SK-N-SH treated with all-trans-retinoic acid at 6 μM for 48 hours (cell line): Measurements from ENCODE around the gene CCDC54.

Experiments used
- ATAC-seq: fragments of 200-7000 bp; cut with Tn5 transposase; 3 replicates; pipeline ENCODE4 v1.9.1; 2020; ENCODE audit warnings: mild to moderate bottlenecking, moderate library complexity
- ARNTL ChIP-seq: fragments of 450-650 bp; formaldehyde crosslinking; IDR thresholded peaks from 2 replicates; pipeline ENCODE4 v1.5.0; 2020; ENCODE audit warnings: low read depth, mild to moderate bottlenecking, moderate library complexity, borderline replicate concordance
- BACH2 ChIP-seq: fragments of 250-450 bp; sonication (Bioruptor Pico); IDR thresholded peaks from 2 replicates; pipeline ENCODE4 v1.9.0; 2021; ENCODE audit warnings: mild to moderate bottlenecking, borderline replicate concordance
- CSDC2 ChIP-seq: fragments of 250-450 bp; sonication (Bioruptor Pico); IDR thresholded peaks from 2 replicates; pipeline ENCODE4 v1.5.0; 2020; ENCODE audit warnings: mild to moderate bottlenecking, moderate library complexity
- ESRRG ChIP-seq: fragments of 250-450 bp; sonication (Bioruptor Pico); IDR thresholded peaks from 2 replicates; pipeline ENCODE4 v1.6.1; 2021; ENCODE audit warnings: mild to moderate bottlenecking
- GLIS3 ChIP-seq: fragments of 250-450 bp; sonication (Bioruptor Pico); IDR thresholded peaks from 2 replicates; pipeline ENCODE4 v1.5.0; 2020; ENCODE audit warnings: mild to moderate bottlenecking, moderate library complexity
- ISL1 ChIP-seq: fragments of 250-450 bp; sonication (Bioruptor Pico); IDR thresholded peaks from 2 replicates; pipeline ENCODE4 v2.1.2; 2022; ENCODE audit warnings: mild to moderate bottlenecking, moderate library complexity
- OSR1 ChIP-seq: fragments of 250-450 bp; sonication (Bioruptor Pico); IDR thresholded peaks from 2 replicates; pipeline ENCODE4 v1.8.0; 2022; ENCODE audit warnings: moderate library complexity, mild to moderate bottlenecking, inconsistent platforms
- PPARA ChIP-seq: fragments of 250-450 bp; sonication (Bioruptor Pico); IDR thresholded peaks from 2 replicates; pipeline ENCODE4 v1.5.0; 2020; ENCODE audit warnings: mild to moderate bottlenecking, borderline replicate concordance
- RARB ChIP-seq: fragments of 250-450 bp; sonication (Bioruptor Pico); IDR thresholded peaks from 2 replicates; pipeline ENCODE4 v1.8.0; 2021; ENCODE audit warnings: mild to moderate bottlenecking, moderate library complexity
- SNAI2 ChIP-seq: fragments of 250-450 bp; sonication (Bioruptor Pico); IDR thresholded peaks from 2 replicates; pipeline ENCODE4 v1.5.0; 2020; ENCODE audit warnings: mild to moderate bottlenecking, moderate library complexity
- TCF4 ChIP-seq: fragments of 250-450 bp; sonication (Bioruptor Pico); IDR thresholded peaks from 2 replicates; pipeline ENCODE4 v1.8.0; 2021; ENCODE audit warnings: mild to moderate bottlenecking, moderate library complexity, borderline replicate concordance
- TOX ChIP-seq: fragments of 250-450 bp; sonication (Bioruptor Pico); IDR thresholded peaks from 2 replicates; pipeline ENCODE4 v1.8.0; 2021; ENCODE audit warnings: mild to moderate bottlenecking, moderate library complexity, borderline replicate concordance
- ZC3H10 ChIP-seq: fragments of 250-450 bp; sonication (Bioruptor Pico); IDR thresholded peaks from 2 replicates; pipeline ENCODE4 v1.5.1; 2021; ENCODE audit warnings: mild to moderate bottlenecking, moderate library complexity
- ZFP3 ChIP-seq: fragments of 250-450 bp; sonication (Bioruptor Pico); IDR thresholded peaks from 2 replicates; pipeline ENCODE4 v1.5.0; 2020; ENCODE audit warnings: mild to moderate bottlenecking, moderate library complexity
- ZFP30 ChIP-seq: fragments of 450-650 bp; formaldehyde crosslinking; IDR thresholded peaks from 2 replicates; pipeline ENCODE4 v1.5.0; 2022; ENCODE audit warnings: mild to moderate bottlenecking, moderate library complexity
- ZNF565 ChIP-seq: fragments of 450-650 bp; formaldehyde crosslinking; conservative IDR thresholded peaks from 2 replicates; pipeline ENCODE4 v1.5.0; 2020; ENCODE audit warnings: low read depth, mild to moderate bottlenecking, moderate library complexity
- ZNF70 ChIP-seq: fragments of 450-650 bp; formaldehyde crosslinking; IDR thresholded peaks from 2 replicates; pipeline ENCODE4 v1.5.0; 2020; ENCODE audit warnings: mild to moderate bottlenecking, moderate library complexity
- ZNF8 ChIP-seq: fragments of 450-650 bp; formaldehyde crosslinking; IDR thresholded peaks from 2 replicates; pipeline ENCODE4 v1.5.0; 2020; ENCODE audit warnings: mild to moderate bottlenecking, moderate library complexity
- TF ChIP-seq, protein P1 (sequence below): fragments of 250-450 bp; sonication (Bioruptor Pico); IDR thresholded peaks from 2 replicates; pipeline ENCODE4 v1.8.0; 2020; ENCODE audit warnings: mild to moderate bottlenecking, moderate library complexity, borderline replicate concordance
- TF ChIP-seq, protein P2 (sequence below): fragments of 250-450 bp; sonication (Bioruptor Pico); IDR thresholded peaks from 2 replicates; pipeline ENCODE4 v1.5.1; 2021; ENCODE audit warnings: mild to moderate bottlenecking, moderate library complexity
- TF ChIP-seq, protein P3 (sequence below): fragments of 250-450 bp; sonication (Bioruptor Pico); IDR thresholded peaks from 2 replicates; pipeline ENCODE4 v1.5.1; 2020; ENCODE audit warnings: low read depth, mild to moderate bottlenecking, moderate library complexity
- TF ChIP-seq, protein P4 (sequence below): fragments of 250-450 bp; sonication (Bioruptor Pico); IDR thresholded peaks from 2 replicates; pipeline ENCODE4 v1.8.0; 2021; ENCODE audit warnings: low read depth, mild to moderate bottlenecking, moderate library complexity, borderline replicate concordance

Gene CCDC54

DNA sequence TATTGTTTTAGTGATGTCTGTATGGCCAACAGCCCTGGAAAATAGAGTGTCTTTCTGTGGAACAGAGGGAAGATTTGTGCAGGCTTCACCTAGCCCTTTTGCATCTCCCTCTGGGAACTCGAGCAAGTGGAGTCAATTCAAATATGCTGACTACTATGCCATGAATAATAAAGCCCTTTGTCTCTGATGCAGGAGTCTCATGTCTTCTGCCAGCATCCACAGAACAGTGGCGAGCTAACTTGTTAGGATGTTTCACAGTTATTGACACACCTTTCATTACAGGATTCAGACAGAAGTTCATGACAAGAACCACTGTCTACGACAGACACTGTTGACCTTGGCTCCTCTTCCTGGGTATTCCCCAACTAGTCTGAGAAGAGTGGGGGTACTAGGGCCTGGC is 15.6 kb upstream of the CCDC54 start (continued):
- TF ChIP-seq ZFP30 (CRISPR knock-in tag) = no peak
- TF ChIP-seq, protein P1, sequence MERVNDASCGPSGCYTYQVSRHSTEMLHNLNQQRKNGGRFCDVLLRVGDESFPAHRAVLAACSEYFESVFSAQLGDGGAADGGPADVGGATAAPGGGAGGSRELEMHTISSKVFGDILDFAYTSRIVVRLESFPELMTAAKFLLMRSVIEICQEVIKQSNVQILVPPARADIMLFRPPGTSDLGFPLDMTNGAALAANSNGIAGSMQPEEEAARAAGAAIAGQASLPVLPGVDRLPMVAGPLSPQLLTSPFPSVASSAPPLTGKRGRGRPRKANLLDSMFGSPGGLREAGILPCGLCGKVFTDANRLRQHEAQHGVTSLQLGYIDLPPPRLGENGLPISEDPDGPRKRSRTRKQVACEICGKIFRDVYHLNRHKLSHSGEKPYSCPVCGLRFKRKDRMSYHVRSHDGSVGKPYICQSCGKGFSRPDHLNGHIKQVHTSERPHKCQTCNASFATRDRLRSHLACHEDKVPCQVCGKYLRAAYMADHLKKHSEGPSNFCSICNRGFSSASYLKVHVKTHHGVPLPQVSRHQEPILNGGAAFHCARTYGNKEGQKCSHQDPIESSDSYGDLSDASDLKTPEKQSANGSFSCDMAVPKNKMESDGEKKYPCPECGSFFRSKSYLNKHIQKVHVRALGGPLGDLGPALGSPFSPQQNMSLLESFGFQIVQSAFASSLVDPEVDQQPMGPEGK (CRISPR knock-in tag) = no peak

DNA sequence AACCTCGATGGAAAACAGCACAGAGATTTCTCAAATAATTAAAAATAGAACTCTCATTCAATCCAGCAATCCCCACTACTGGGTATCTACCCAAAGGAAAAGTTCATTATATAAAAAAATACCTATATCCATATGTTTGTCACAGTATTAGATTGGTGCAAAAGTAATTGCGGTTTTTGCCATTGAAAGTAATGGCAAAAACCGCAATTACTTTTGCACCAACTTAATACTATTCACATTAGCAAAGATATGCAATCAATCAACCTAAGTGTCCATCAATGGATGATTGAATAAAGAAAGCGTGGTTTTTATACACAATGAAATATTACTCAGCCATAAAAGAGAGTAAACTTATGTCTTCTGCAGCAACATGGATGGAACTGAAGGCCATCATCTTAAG is 12.2 kb upstream of the CCDC54 start:
- no peak for TF ChIP-seq ESRRG (CRISPR knock-in tag)
- TF ChIP-seq TOX (CRISPR knock-in tag) = no peak
- TF ChIP-seq, protein P2, sequence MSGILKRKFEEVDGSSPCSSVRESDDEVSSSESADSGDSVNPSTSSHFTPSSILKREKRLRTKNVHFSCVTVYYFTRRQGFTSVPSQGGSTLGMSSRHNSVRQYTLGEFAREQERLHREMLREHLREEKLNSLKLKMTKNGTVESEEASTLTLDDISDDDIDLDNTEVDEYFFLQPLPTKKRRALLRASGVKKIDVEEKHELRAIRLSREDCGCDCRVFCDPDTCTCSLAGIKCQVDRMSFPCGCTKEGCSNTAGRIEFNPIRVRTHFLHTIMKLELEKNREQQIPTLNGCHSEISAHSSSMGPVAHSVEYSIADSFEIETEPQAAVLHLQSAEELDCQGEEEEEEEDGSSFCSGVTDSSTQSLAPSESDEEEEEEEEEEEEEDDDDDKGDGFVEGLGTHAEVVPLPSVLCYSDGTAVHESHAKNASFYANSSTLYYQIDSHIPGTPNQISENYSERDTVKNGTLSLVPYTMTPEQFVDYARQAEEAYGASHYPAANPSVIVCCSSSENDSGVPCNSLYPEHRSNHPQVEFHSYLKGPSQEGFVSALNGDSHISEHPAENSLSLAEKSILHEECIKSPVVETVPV = no peak
- no peak for TF ChIP-seq ZC3H10
- ATAC-seq = no peak

DNA sequence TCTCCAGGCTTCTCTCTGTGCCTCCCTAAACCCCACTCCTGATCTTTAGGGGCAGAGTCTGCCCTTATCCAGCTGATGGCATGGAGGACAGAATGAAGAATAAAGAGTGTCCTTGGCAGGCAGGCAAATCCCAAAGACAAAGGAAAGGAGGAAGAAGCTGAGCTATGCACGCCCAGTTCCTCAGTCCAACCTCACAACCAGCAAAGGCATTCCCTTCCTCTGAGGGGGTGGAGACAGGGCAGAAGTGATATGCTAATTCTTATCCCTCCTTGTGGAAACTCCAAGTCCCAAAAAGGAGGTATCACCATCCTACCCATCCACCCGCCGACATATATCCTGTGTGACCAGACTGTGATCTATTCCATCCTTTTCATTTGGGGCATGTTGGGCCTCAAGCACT is 10.5 kb upstream of the CCDC54 start:
- no peak; the same call in 2 of the 3 replicates for ATAC-seq
- no peak for TF ChIP-seq GLIS3 (CRISPR knock-in tag)
- TF ChIP-seq ZFP30 (CRISPR knock-in tag) = no peak
- no peak for TF ChIP-seq ISL1 (CRISPR knock-in tag)
- TF ChIP-seq ARNTL = no peak
- TF ChIP-seq PPARA = no peak
- TF ChIP-seq ZNF8 (CRISPR knock-in tag) = no peak
- TF ChIP-seq TCF4 (CRISPR knock-in tag) = no peak
- TF ChIP-seq, protein P3, sequence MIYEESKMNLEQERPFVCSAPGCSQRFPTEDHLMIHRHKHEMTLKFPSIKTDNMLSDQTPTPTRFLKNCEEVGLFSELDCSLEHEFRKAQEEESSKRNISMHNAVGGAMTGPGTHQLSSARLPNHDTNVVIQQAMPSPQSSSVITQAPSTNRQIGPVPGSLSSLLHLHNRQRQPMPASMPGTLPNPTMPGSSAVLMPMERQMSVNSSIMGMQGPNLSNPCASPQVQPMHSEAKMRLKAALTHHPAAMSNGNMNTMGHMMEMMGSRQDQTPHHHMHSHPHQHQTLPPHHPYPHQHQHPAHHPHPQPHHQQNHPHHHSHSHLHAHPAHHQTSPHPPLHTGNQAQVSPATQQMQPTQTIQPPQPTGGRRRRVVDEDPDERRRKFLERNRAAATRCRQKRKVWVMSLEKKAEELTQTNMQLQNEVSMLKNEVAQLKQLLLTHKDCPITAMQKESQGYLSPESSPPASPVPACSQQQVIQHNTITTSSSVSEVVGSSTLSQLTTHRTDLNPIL (CRISPR knock-in tag) = no peak
- no peak for TF ChIP-seq OSR1 (CRISPR knock-in tag)
- no peak for TF ChIP-seq RARB (CRISPR knock-in tag)
- no peak for TF ChIP-seq ESRRG (CRISPR knock-in tag)
- TF ChIP-seq, protein P2 = no peak

DNA sequence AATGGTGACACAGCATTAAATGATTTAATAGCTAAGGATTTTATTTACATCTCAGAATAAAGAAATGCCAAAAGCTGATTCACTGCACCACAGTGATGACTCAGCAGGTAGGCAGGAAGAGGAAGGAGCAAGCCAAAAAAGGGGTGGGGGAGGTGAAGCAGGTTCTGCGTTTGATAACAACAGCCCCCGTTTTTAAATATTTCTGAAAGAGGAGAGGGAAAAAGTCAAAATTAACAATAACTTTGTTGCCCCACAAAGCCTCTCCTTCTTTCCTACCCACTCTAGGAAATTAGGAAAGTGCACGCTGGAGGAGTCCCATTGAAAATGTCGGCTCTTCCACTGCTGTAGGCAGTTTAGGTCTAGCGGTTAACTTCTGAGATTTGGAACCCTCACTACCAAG is 9.9 kb upstream of the CCDC54 start:
- TF ChIP-seq CSDC2 (CRISPR knock-in tag) (no peak), BACH2 (CRISPR knock-in tag) (no peak), ZNF8 (CRISPR knock-in tag) (no peak), ZFP30 (CRISPR knock-in tag) (no peak), ARNTL (no peak), PPARA (no peak), ISL1 (CRISPR knock-in tag) (no peak), ZC3H10 (no peak), ZNF565 (CRISPR knock-in tag) (no peak), ESRRG (CRISPR knock-in tag) (no peak), GLIS3 (CRISPR knock-in tag) (no peak), ZNF70 (CRISPR knock-in tag) (no peak), ZFP3 (CRISPR knock-in tag) (no peak), SNAI2 (no peak), TCF4 (CRISPR knock-in tag) (no peak)
- TF ChIP-seq, protein P4, sequence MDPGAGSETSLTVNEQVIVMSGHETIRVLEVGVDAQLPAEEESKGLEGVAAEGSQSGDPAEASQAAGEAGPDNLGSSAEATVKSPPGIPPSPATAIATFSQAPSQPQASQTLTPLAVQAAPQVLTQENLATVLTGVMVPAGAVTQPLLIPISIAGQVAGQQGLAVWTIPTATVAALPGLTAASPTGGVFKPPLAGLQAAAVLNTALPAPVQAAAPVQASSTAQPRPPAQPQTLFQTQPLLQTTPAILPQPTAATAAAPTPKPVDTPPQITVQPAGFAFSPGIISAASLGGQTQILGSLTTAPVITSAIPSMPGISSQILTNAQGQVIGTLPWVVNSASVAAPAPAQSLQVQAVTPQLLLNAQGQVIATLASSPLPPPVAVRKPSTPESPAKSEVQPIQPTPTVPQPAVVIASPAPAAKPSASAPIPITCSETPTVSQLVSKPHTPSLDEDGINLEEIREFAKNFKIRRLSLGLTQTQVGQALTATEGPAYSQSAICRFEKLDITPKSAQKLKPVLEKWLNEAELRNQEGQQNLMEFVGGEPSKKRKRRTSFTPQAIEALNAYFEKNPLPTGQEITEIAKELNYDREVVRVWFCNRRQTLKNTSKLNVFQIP (CRISPR knock-in tag) = no peak
- TF ChIP-seq, protein P1 (CRISPR knock-in tag) = no peak
- TF ChIP-seq, protein P2 = no peak
- ATAC-seq = peak; percentile 56; the same call in 2 of the 3 replicates
